ENCODE data around the gene PHF21B.

- no peak for TF ChIP-seq CTCF (conservative IDR thresholded peaks at IDR 0.05 in 1 of 2, IDR thresholded peaks at IDR 0.05 in 1 of 2; ENCODE audit: low read depth in 1 of 2, low read length in 2 of 2)
- TF ChIP-seq EZH2 (IDR thresholded peaks at IDR 0.05; ENCODE audit: low read length, missing control alignments) = no peak
These were observed at the start of gene PHF21B for GRCh38 chr22:45009606-45010531.
